ENCODE data around the gene PHF2. TPM values are rescaled to one million over a fixed set of nuclear protein-coding genes. Genes with fewer than 3 reads are reported as not detected.

Gene PHF2
- polyA plus RNA-seq, 3 donors = 0.40 to 16.0 (median 0.97) TPM

DNA sequence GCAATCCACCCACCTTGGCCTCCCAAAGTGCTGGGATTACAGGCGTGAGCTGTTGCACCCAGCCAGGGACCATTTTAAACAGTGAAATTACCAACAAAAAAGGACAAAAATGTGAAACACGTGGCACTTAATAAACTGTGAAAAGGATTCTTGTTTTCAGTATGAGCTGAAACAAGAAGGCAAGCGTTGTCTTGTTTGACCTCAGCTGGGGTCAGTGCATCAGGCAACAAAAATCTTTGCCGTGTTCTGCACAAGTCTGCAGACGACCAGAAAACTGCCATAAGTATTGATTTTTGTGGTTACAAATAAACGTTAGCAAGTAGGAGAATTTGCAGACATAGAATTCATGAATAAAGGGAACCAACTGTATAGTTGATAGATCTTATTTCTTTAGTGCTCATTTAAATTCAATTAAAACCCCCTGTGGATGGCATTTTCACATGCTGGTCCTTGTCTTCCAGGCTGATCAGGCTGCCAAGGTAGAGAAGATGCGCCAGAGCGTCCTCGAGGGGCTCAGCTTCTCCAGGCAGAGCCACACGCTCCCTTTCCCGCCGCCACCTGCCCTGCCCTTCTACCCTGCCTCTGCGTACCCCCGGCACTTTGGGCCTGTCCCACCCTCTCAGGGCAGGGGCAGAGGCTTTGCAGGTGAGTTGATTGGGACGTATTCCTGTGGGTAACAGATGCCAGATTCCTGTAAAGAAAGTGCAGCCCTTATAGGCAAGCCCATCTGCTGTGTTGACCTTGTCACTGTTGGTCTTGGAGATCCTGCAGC is 18.8 kb upstream of the PHF2 start:
- H3K4me2 ChIP-seq (replicated peaks; ENCODE audit: extremely low read depth, low read length, poor library complexity, severe bottlenecking) = no peak overlapping the region
- H3K27ac ChIP-seq (ENCODE audit: low read depth in 1 of 2, low read length in 2 of 2) = no peak overlapping the region
- H3K79me2 ChIP-seq (ENCODE audit: insufficient read depth, low read length) = no peaks in the 10 kb centered on the region
- H2AFZ ChIP-seq (ENCODE audit: insufficient read depth, low read depth, low read length, poor library complexity, severe bottlenecking) = no peak overlapping the region
- H3K9me3 ChIP-seq (replicated peaks in 1 of 2; ENCODE audit: control insufficient read depth in 1 of 2, insufficient read depth in 1 of 2, low read length in 2 of 2) = no peaks in the 10 kb centered on the region
- TF ChIP-seq, protein P1, sequence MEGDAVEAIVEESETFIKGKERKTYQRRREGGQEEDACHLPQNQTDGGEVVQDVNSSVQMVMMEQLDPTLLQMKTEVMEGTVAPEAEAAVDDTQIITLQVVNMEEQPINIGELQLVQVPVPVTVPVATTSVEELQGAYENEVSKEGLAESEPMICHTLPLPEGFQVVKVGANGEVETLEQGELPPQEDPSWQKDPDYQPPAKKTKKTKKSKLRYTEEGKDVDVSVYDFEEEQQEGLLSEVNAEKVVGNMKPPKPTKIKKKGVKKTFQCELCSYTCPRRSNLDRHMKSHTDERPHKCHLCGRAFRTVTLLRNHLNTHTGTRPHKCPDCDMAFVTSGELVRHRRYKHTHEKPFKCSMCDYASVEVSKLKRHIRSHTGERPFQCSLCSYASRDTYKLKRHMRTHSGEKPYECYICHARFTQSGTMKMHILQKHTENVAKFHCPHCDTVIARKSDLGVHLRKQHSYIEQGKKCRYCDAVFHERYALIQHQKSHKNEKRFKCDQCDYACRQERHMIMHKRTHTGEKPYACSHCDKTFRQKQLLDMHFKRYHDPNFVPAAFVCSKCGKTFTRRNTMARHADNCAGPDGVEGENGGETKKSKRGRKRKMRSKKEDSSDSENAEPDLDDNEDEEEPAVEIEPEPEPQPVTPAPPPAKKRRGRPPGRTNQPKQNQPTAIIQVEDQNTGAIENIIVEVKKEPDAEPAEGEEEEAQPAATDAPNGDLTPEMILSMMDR (IDR thresholded peaks at IDR 0.05) = no peak
- H3K36me3 ChIP-seq (replicated peaks in 1 of 2; ENCODE audit: control insufficient read depth in 1 of 2, insufficient read depth in 2 of 2, low read length in 2 of 2) = peaks cover 89 to 97% of the 10 kb centered on the region in 2 donors
- no peak overlapping the region for H3K4me3 ChIP-seq (replicated peaks in 1 of 3; ENCODE audit: low read depth in 2 of 3, low read length in 3 of 3)
- no peaks in the 10 kb centered on the region for H3K4me1 ChIP-seq (ENCODE audit: control insufficient read depth in 1 of 2, insufficient read depth in 2 of 2, low read length in 2 of 2)
- Mint-ChIP-seq H3K9me3 (peaks cover 0 to 2% (median 0%) of the 10 kb centered on the region in 7 donors), H3K27me3 (ENCODE audit: low read depth in 3 of 3) (no peaks in the 10 kb centered on the region), H3K4me1 (no peaks in the 10 kb centered on the region), H3K27ac (peak overlapping the region in 1 of 7 donors; percentile 8), H3K36me3 (peaks cover 79 to 90% of the 10 kb centered on the region in 2 donors), H3K4me3 (no peak overlapping the region)
- no peak for DNase-seq
- no peaks in the 10 kb centered on the region for H3K27me3 ChIP-seq (ENCODE audit: control insufficient read depth in 2 of 2, insufficient read depth in 2 of 2, low read length in 2 of 2)
- peaks cover 6% of the 10 kb centered on the region for H4K20me1 ChIP-seq (ENCODE audit: insufficient read depth, low read length)
- intact Hi-C loops (cut with micrococcal nuclease) = no loop called here
- no peak overlapping the region for H3K9ac ChIP-seq (ENCODE audit: insufficient read depth, low read length, poor library complexity, severe bottlenecking)
- over 99% methylated on average over 12 of the region's 15 CpGs for WGBS (ENCODE audit: insufficient coverage)

- no peaks in the 10 kb centered on the region for H3K4me1 ChIP-seq (ENCODE audit: control insufficient read depth in 1 of 2, insufficient read depth in 2 of 2, low read length in 2 of 2)
- H3K9me3 ChIP-seq (replicated peaks in 1 of 2; ENCODE audit: control insufficient read depth in 1 of 2, insufficient read depth in 1 of 2, low read length in 2 of 2) = no peaks in the 10 kb centered on the region
- peaks cover 6% of the 10 kb centered on the region for H4K20me1 ChIP-seq (ENCODE audit: insufficient read depth, low read length)
- H3K36me3 Mint-ChIP-seq = peaks cover 81 to 90% of the 10 kb centered on the region in 2 donors
- H3K27me3 ChIP-seq (ENCODE audit: control insufficient read depth in 2 of 2, insufficient read depth in 2 of 2, low read length in 2 of 2) = no peaks in the 10 kb centered on the region
- H3K27ac ChIP-seq (ENCODE audit: low read depth in 1 of 2, low read length in 2 of 2) = no peak overlapping the region
- H3K4me3 ChIP-seq (replicated peaks in 1 of 3; ENCODE audit: low read depth in 2 of 3, low read length in 3 of 3) = no peak overlapping the region
- no peaks in the 10 kb centered on the region for H3K27me3 Mint-ChIP-seq (ENCODE audit: low read depth in 3 of 3)
- no peak for DNase-seq
- H3K9me3 Mint-ChIP-seq = peaks cover 0 to 2% (median 0%) of the 10 kb centered on the region in 7 donors
- H3K36me3 ChIP-seq (replicated peaks in 1 of 2; ENCODE audit: control insufficient read depth in 1 of 2, insufficient read depth in 2 of 2, low read length in 2 of 2) = peaks cover 89 to 97% of the 10 kb centered on the region in 2 donors
- intact Hi-C loops (cut with micrococcal nuclease) = no loop called here
- no peak overlapping the region for H3K4me3 Mint-ChIP-seq
- no peaks in the 10 kb centered on the region for H3K79me2 ChIP-seq (ENCODE audit: insufficient read depth, low read length)
- TF ChIP-seq, protein P1 (IDR thresholded peaks at IDR 0.05) = no peak
- no peaks in the 10 kb centered on the region for H3K4me1 Mint-ChIP-seq
- no peak overlapping the region for H3K4me2 ChIP-seq (replicated peaks; ENCODE audit: extremely low read depth, low read length, poor library complexity, severe bottlenecking)
- 88% methylated on average over 14 of the region's 14 CpGs for WGBS (ENCODE audit: insufficient coverage)
- H2AFZ ChIP-seq (ENCODE audit: insufficient read depth, low read depth, low read length, poor library complexity, severe bottlenecking) = no peak overlapping the region
- H3K9ac ChIP-seq (ENCODE audit: insufficient read depth, low read length, poor library complexity, severe bottlenecking) = no peak overlapping the region
- H3K27ac Mint-ChIP-seq = peak overlapping the region in 2 of 7 donors; percentile 30 to 79
These were observed 17.9 kb upstream of the PHF2 start for GRCh38 chr9:93558503-93558902.

Data from CD14-positive monocyte (primary cell).